ENCODE results near the gene VGLL3. TPM values are rescaled to one million over a fixed set of nuclear protein-coding genes. Genes with fewer than 3 reads are reported as not detected.

VGLL3 gene
- total RNA-seq, 1 experiment from 2014 or later, result 0.15 TPM

GRCh38 chr3:86923071-86923491 lies 67.9 kb downstream of the VGLL3 start:
- in situ Hi-C loops (cut with HindIII; ENCODE audit: low pct_unique_long_range_greater_than_20kb, low sequenced_read_pairs), result no loop called here
- H3K27ac ChIP-seq (ENCODE audit: low read length), result no peak overlapping the region
- no peak overlapping the region for H3K4me3 ChIP-seq (ENCODE audit: low read depth in 2 of 2, low read length in 2 of 2)
- H3K9me3 ChIP-seq (ENCODE audit: control insufficient read depth, insufficient read depth, low read depth, low read length), result no peaks in the 10 kb centered on the region
- no peak for ATAC-seq
- TF ChIP-seq POLR2AphosphoS5 (IDR thresholded peaks at IDR 0.05; ENCODE audit: low read depth, low read length) (no peak), TCF7L2 (IDR thresholded peaks at IDR 0.05; ENCODE audit: low read depth, low read length) (no peak), REST (IDR thresholded peaks at IDR 0.05; ENCODE audit: insufficient read depth in 1 of 2, low read depth in 2 of 2, low read length in 1 of 2) (no peak), CTCF (IDR thresholded peaks at IDR 0.05) (no peak), SIN3A (IDR thresholded peaks at IDR 0.05; ENCODE audit: borderline replicate concordance, insufficient read depth, low read depth, low read length) (no peak)
- no peaks in the 10 kb centered on the region for H3K4me1 ChIP-seq (ENCODE audit: control insufficient read depth, insufficient read depth, low read length)
- intact Hi-C loops (cut with micrococcal nuclease; ENCODE audit: unreplicated experiment), result no loop called here
- POLR2A ChIA-PET, result no interaction called here
- BruUV-seq (replicated peaks), result no TSS peak
- CTCF ChIA-PET, result no interaction called here
- H3K36me3 ChIP-seq (ENCODE audit: control insufficient read depth, insufficient read depth, low read length), result no peaks in the 10 kb centered on the region
- DNase-seq (ENCODE audit: low read depth, low spot score), result no peak
- H3K27me3 ChIP-seq (ENCODE audit: control insufficient read depth, insufficient read depth, low read length), result no peaks in the 10 kb centered on the region

DNA sequence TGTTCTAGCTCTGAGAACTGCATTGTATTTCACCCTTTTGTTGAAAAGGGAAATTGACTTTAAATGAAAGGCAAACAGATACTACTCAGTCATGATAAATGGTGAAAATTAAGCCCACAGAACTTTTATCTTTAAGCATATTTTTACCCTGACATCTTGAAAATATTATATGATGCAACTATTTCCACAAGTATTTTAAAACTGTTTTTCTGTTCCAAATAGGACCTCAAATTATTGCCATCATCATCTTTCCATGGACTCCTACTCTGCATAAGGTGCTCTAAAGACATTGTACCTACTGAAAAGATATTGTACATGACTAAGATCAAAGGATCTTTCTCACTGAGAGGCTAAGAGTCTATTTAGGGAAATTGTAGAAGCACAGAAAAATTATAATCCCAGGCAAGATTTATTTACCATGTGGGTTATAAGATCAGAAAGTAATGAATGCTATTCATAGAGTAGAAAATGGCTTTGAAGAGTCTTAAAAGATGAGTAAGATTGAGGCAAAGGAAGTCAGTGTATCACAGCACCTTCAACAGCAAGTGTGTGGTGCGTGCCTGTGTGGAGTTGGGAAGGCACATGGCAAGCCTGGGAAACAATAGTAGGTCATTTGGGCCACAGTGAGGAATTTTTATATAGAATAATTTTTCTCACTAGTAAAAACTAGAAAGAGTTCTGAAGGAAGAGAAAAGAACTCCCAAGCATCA lies 68.8 kb downstream of the VGLL3 start:
- intact Hi-C loops (cut with micrococcal nuclease; ENCODE audit: unreplicated experiment) (no loop called here), in situ Hi-C loops (cut with HindIII; ENCODE audit: low pct_unique_long_range_greater_than_20kb, low sequenced_read_pairs) (no loop called here)
- Histone ChIP-seq H3K9me3 (ENCODE audit: control insufficient read depth, insufficient read depth, low read depth, low read length) (no peaks in the 10 kb centered on the region), H3K4me1 (ENCODE audit: control insufficient read depth, insufficient read depth, low read length) (no peaks in the 10 kb centered on the region), H3K27ac (ENCODE audit: low read length) (no peak overlapping the region), H3K4me3 (ENCODE audit: low read depth in 2 of 2, low read length in 2 of 2) (no peak overlapping the region), H3K27me3 (ENCODE audit: control insufficient read depth, insufficient read depth, low read length) (no peaks in the 10 kb centered on the region), H3K36me3 (ENCODE audit: control insufficient read depth, insufficient read depth, low read length) (no peaks in the 10 kb centered on the region)
- CTCF ChIA-PET, result no interaction called here
- DNase-seq (ENCODE audit: low read depth, low spot score) (no peak), ATAC-seq (no peak)
- TF ChIP-seq TCF7L2 (IDR thresholded peaks at IDR 0.05; ENCODE audit: low read depth, low read length), result no peak
- no peak for TF ChIP-seq REST (IDR thresholded peaks at IDR 0.05; ENCODE audit: insufficient read depth in 1 of 2, low read depth in 2 of 2, low read length in 1 of 2)
- no peak for TF ChIP-seq SIN3A (IDR thresholded peaks at IDR 0.05; ENCODE audit: borderline replicate concordance, insufficient read depth, low read depth, low read length)
- no peak for TF ChIP-seq POLR2AphosphoS5 (IDR thresholded peaks at IDR 0.05; ENCODE audit: low read depth, low read length)
- no peak for TF ChIP-seq CTCF (IDR thresholded peaks at IDR 0.05)
- POLR2A ChIA-PET, result no interaction called here
- no TSS peak for BruUV-seq (replicated peaks)
